H1 (cell line): ENCODE data around the gene KCNC3. TPM values are rescaled to one million over a fixed set of nuclear protein-coding genes. Genes with fewer than 3 reads are reported as not detected.

Experiments
- CTCF ChIA-PET: fragments of 300-600 bp; sonication (Branson Sonifier 250); formaldehyde crosslinking; loops from one replicate; lab custom pipeline; 2021; ENCODE audit not compliant: partially characterized antibody; lab: Charles Lee
- POLR2A ChIA-PET: fragments of 300-600 bp; sonication (Branson Sonifier 250); formaldehyde crosslinking; loops from one replicate; lab custom pipeline; 2021; ENCODE audit warnings: inconsistent platforms; ENCODE audit not compliant: partially characterized antibody; lab: Charles Lee
- DNase-seq, 2 experiments: peaks; one replicate each; pipeline versions ENCODE4 v3.0.0 to v3.0.0-alpha.2; 2010 to 2022; ENCODE audit warnings: low spot score in 2 of 2, low read depth in 1 of 2, mixed read lengths in 1 of 2
- FAIRE-seq: peaks from 2 replicates; lab custom pipeline; 2011; peaks lifted over from hg19 to GRCh38; lab: Jason Lieb, UNC
- H2AFZ ChIP-seq: 2 replicates; pipeline ENCODE4 v1.8.1; 2012; ENCODE audit warnings: low read length, inconsistent platforms
- H2AK5ac ChIP-seq: 2 replicates; pipeline ENCODE4 v1.6.1; 2013; ENCODE audit warnings: low read depth, low read length
- H2BK120ac ChIP-seq: replicated peaks from 2 replicates; pipeline ENCODE3; 2013; ENCODE audit warnings: low read depth, low read length, inconsistent platforms
- H2BK12ac ChIP-seq: 2 replicates; pipeline ENCODE4 v1.6.1; 2013; ENCODE audit warnings: low read depth, low read length
- H2BK15ac ChIP-seq: 2 replicates; pipeline ENCODE4 v1.6.1; 2013; ENCODE audit warnings: low read length
- H2BK20ac ChIP-seq: 2 replicates; pipeline ENCODE4 v1.6.1; 2013; ENCODE audit warnings: low read length
- H2BK5ac ChIP-seq: 2 replicates; pipeline ENCODE4 v1.6.1; 2013; ENCODE audit warnings: low read depth, low read length
- H3K14ac ChIP-seq: 2 replicates; pipeline ENCODE4 v1.6.1; 2013; ENCODE audit warnings: inconsistent platforms; ENCODE audit not compliant: insufficient read length
- H3K18ac ChIP-seq: 2 replicates; pipeline ENCODE4 v1.6.1; 2013; ENCODE audit warnings: low read length; ENCODE audit errors: extremely low read depth
- H3K23ac ChIP-seq: 2 replicates; pipeline ENCODE4 v1.6.1; 2013; ENCODE audit warnings: inconsistent platforms; ENCODE audit not compliant: insufficient read length
- H3K23me2 ChIP-seq: 2 replicates; pipeline ENCODE4 v1.6.1; 2013; ENCODE audit warnings: low read depth, low read length
- H3K27ac ChIP-seq: 2 replicates; pipeline ENCODE4 v1.6.1; 2011; ENCODE audit warnings: low read depth, low read length, inconsistent platforms
- H3K27me3 ChIP-seq, 4 experiments: replicated peaks in 1 of 4; 1 replicate in 1 of 4; 2 replicates in 3 of 4; pipeline versions ENCODE4 v1.6.1 to v1.8.1; 2011 to 2013; ENCODE audit warnings: low read length in 3 of 4, mild to moderate bottlenecking in 3 of 4, inconsistent platforms in 2 of 4, mixed read lengths in 2 of 4, moderate library complexity in 1 of 4; ENCODE audit not compliant: control insufficient read depth in 3 of 4, insufficient read depth in 3 of 4; ENCODE audit errors: extremely low read depth in 1 of 4
- H3K36me3 ChIP-seq, 4 experiments: 2 replicates each; pipeline versions ENCODE4 v1.6.1 to v1.8.1; 2011 to 2013; ENCODE audit warnings: mild to moderate bottlenecking in 4 of 4, low read length in 3 of 4, moderate library complexity in 2 of 4, control low read depth in 1 of 4, inconsistent platforms in 1 of 4; ENCODE audit not compliant: insufficient read depth in 4 of 4, control insufficient read depth in 2 of 4
- H3K4ac ChIP-seq: replicated peaks from 2 replicates; pipeline ENCODE3; 2013; ENCODE audit warnings: low read length, low read depth, mixed read lengths, inconsistent platforms; ENCODE audit not compliant: insufficient read length
- H3K4me1 ChIP-seq, 4 experiments: replicated peaks in 1 of 4; 1 replicate in 1 of 4; 2 replicates in 3 of 4; pipeline versions ENCODE4 v1.6.1 to v1.8.1; 2011 to 2013; ENCODE audit warnings: low read length in 3 of 4, inconsistent platforms in 2 of 4, mixed read lengths in 1 of 4; ENCODE audit not compliant: insufficient read depth in 4 of 4, control insufficient read depth in 3 of 4
- H3K4me2 ChIP-seq, 2 experiments: 2 replicates each; pipeline versions ENCODE4 v1.6.1 to v1.8.1; 2011 to 2013; ENCODE audit warnings: low read depth in 2 of 2, low read length in 2 of 2, control low read depth in 1 of 2, inconsistent platforms in 1 of 2, mild to moderate bottlenecking in 1 of 2; ENCODE audit not compliant: insufficient read depth in 1 of 2
- H3K4me3 ChIP-seq, 4 experiments: fragments of 200-600, 300-600 bp in 1 of 4; sonication (generic), shearing (Covaris generic), sonication (Bioruptor Twin) in 1 of 4; 2 replicates each; pipeline versions ENCODE4 v1.5.1 to v1.8.1; 2011 to 2016; ENCODE audit warnings: low read length in 4 of 4, low read depth in 3 of 4, control low read depth in 2 of 4, inconsistent platforms in 2 of 4, mild to moderate bottlenecking in 2 of 4, mixed read lengths in 1 of 4, moderate library complexity in 1 of 4; ENCODE audit not compliant: insufficient read depth in 2 of 4; ENCODE audit errors: extremely low read depth in 1 of 4
- H3K56ac ChIP-seq: replicated peaks from 2 replicates; pipeline ENCODE3; 2013; ENCODE audit warnings: low read depth, mild to moderate bottlenecking, mixed read lengths, low read length, inconsistent platforms; ENCODE audit not compliant: insufficient read length
- H3K79me1 ChIP-seq: 2 replicates; pipeline ENCODE4 v1.6.1; 2013; ENCODE audit warnings: low read depth, low read length, control low read depth
- H3K79me2 ChIP-seq, 2 experiments: 2 replicates each; pipeline versions ENCODE4 v1.6.1 to v1.8.1; 2012 to 2013; ENCODE audit warnings: low read length in 2 of 2, mild to moderate bottlenecking in 2 of 2, inconsistent platforms in 1 of 2; ENCODE audit not compliant: insufficient read depth in 2 of 2, control insufficient read depth in 1 of 2
- H3K9ac ChIP-seq, 4 experiments: replicated peaks in 1 of 4; 1 replicate in 1 of 4; 2 replicates in 3 of 4; pipeline versions ENCODE4 v1.6.1 to v1.8.1; 2011 to 2013; ENCODE audit warnings: low read depth in 3 of 4, low read length in 3 of 4, control low read depth in 2 of 4, mild to moderate bottlenecking in 2 of 4, moderate library complexity in 2 of 4, inconsistent platforms in 1 of 4; ENCODE audit errors: extremely low read depth in 1 of 4
- H3K9me3 ChIP-seq, 2 experiments: 2 replicates each; pipeline versions ENCODE4 v1.6.1 to v1.8.1; 2012 to 2013; ENCODE audit warnings: mild to moderate bottlenecking in 2 of 2, moderate library complexity in 2 of 2, control low read depth in 1 of 2, inconsistent platforms in 1 of 2, low read depth in 1 of 2, low read length in 1 of 2, mixed read lengths in 1 of 2; ENCODE audit not compliant: insufficient read depth in 2 of 2
- H4K20me1 ChIP-seq, 2 experiments: replicated peaks in 1 of 2; 2 replicates each; pipeline versions ENCODE3 to v1.8.1; 2011 to 2013; ENCODE audit warnings: inconsistent platforms in 2 of 2, low read length in 2 of 2, mild to moderate bottlenecking in 1 of 2; ENCODE audit not compliant: insufficient read depth in 2 of 2, control insufficient read depth in 1 of 2
- H4K5ac ChIP-seq: 2 replicates; pipeline ENCODE4 v1.6.1; 2013; ENCODE audit warnings: low read length, low read depth, mixed read lengths, inconsistent platforms; ENCODE audit not compliant: insufficient read length
- H4K8ac ChIP-seq: 2 replicates; pipeline ENCODE4 v1.8.0; 2013; ENCODE audit warnings: mild to moderate bottlenecking, moderate library complexity, low read length, inconsistent platforms; ENCODE audit not compliant: insufficient read depth; ENCODE audit errors: extremely low read depth
- H4K91ac ChIP-seq: replicated peaks from 2 replicates; pipeline ENCODE3; 2013; ENCODE audit warnings: low read length, mixed read lengths, inconsistent platforms; ENCODE audit not compliant: insufficient read length
- CHD2 ChIP-seq: IDR thresholded peaks from 2 replicates; pipeline ENCODE4 v1.6.1; 2012; ENCODE audit warnings: low read length, improper control_type of control experiment
- KDM1A ChIP-seq: fragments of 200-600, 300-600 bp; sonication (generic); IDR thresholded peaks from 2 replicates; pipeline ENCODE4 v1.7.1; 2016; ENCODE audit warnings: mild to moderate bottlenecking, low read length, borderline replicate concordance
- WGBS, 2 experiments: shearing (Covaris generic) in 1 of 2; methylation state at CpG; one replicate each; pipeline versions ENCODE4 v1.1.6 to v1.1.7; 2013 to 2015; ENCODE audit warnings: low lambda C conversion rate in 2 of 2, mixed read lengths in 2 of 2, inconsistent platforms in 1 of 2, low coverage in 1 of 2, missing lambda C conversion rate in 1 of 2; ENCODE audit not compliant: insufficient replicate concordance in 2 of 2, insufficient coverage in 1 of 2, insufficient read length in 1 of 2; ENCODE audit errors: extremely low coverage in 1 of 2, missing lambda C conversion rate in 1 of 2; 5-methylcytosine and 5-hydroxymethylcytosine counted together
- polyA plus RNA-seq, 7 experiments: library from polyadenylated mRNA; depleted of rRNA in 3 of 7; stranded (reverse) in 5 of 7; unstranded in 2 of 7; fragments of >200 nt in 5 of 7; fragments of 200-250 nt in 2 of 7; gene quantifications; 1 replicate in 5 of 7; 2 replicates in 1 of 7; 4 replicates in 1 of 7; pipeline versions ENCODE4 v1.2.1 to v1.2.3, GENCODE V29; 2011 to 2013; ENCODE audit warnings: missing spikeins in 2 of 7, mixed read lengths in 2 of 7
- total RNA-seq: library from RNA; stranded (reverse); fragmentation: NEBNext Ultra II Directional; extraction: Animal tissue kit (Norgen Biotek cat#: 25700); gene quantifications from 2 replicates; pipeline ENCODE4 v1.2.1, GENCODE V29; 2021

Gene KCNC3
- total and polyA plus RNA-seq, 2 of the 8 experiments (the other 6 are each of a cell fraction or from before 2014, with no cell fraction given) = 3.9 to 7.2 TPM

DNA sequence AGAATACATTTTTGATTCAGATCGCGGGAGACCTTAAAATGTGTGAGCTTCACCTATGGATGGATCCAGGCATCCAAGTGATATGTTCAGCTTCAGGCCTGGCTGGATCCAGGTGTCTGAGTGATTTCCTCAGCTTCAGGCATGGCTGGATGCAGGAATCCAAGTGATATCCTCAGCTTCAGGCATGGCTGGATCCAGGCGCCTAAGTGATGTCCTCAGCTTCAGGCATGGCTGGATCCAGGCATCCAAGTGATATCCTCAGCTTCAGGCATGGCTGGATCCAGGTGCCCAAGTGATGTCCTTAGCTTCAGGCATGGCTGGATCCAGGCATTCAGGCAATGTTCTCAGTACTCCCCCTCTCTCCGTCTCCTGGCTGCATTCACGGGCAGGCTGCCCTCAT, 60.7 kb downstream of the KCNC3 start:
- no peak for TF ChIP-seq CHD2
- TF ChIP-seq KDM1A = 0 out of 2 replicates have a peak, but pooled peaks have one; percentile 43
- Histone ChIP-seq H3K79me2 (no peaks in the 10 kb centered on the region), H3K4me1 (peaks cover 0 to 6% (median 0%) of the 10 kb centered on the region in 4 experiments; a peak in 1 of 7 replicates), H3K4me2 (no peak overlapping the region), H3K23ac (no peak overlapping the region), H2BK12ac (no peak overlapping the region), H3K36me3 (peaks cover 0 to 16% (median 6%) of the 10 kb centered on the region in 4 experiments; a peak in 5 of 8 replicates), H3K79me1 (no peaks in the 10 kb centered on the region), H2BK20ac (no peak overlapping the region), H4K8ac (no peak overlapping the region), H2BK15ac (no peak overlapping the region), H2AK5ac (no peak overlapping the region), H4K5ac (no peak overlapping the region), H4K91ac (no peak overlapping the region), H3K23me2 (no peaks in the 10 kb centered on the region), H2BK120ac (no peak overlapping the region), H4K20me1 (peaks cover 0 to 1% of the 10 kb centered on the region in 2 experiments), H2AFZ (no peak overlapping the region), H3K18ac (no peak overlapping the region), H3K27me3 (no peaks in the 10 kb centered on the region), H3K14ac (no peak overlapping the region), H3K9ac (no peak overlapping the region), H3K56ac (no peak overlapping the region), H3K9me3 (no peaks in the 10 kb centered on the region), H3K4me3 (no peak overlapping the region), H3K27ac (no peak overlapping the region), H2BK5ac (no peak overlapping the region), H3K4ac (no peak overlapping the region)
- CTCF ChIA-PET = interaction anchor here (0.5 to 7.8 kb wide), 8 partner anchors 12 to 406 kb away, joined by 3 to 51 read pairs (median 4); no protein-coding TSS in a partner anchor
- FAIRE-seq (no peak), DNase-seq (no peak)
- POLR2A ChIA-PET = no interaction called here
- whole genome bisulfite sequencing, 2 experiments = 93% methylated on average over 5 of the region's 5 CpGs; no CpG with 5 or more reads in 1 of the 2 experiments
